Activated CD4-positive, CD25-positive, alpha-beta regulatory T cell treated with anti-CD3 and anti-CD28 coated beads, Interleukin-2, amount 50 U/mL, for 16 hours (primary cell): Measurements from ENCODE around the gene FOXD2.

Experiments used
- DNase-seq: peaks from one replicate; pipeline ENCODE4 v3.0.0-alpha.2; 2020; ENCODE audit warnings: low read depth, low spot score

Gene FOXD2

GRCh38 chr1:47437447-47438164, at the start of gene FOXD2:
Gene FOXD2, plus strand, starts transcription at chr1:47438044. Its CDS starts 92 bp downstream, at chr1:47438136.
- DNase-seq = peak; percentile 81

GRCh38 chr1:47388891-47389238, 49.0 kb upstream of the FOXD2 start:
- DNase-seq = no peak

GRCh38 chr1:47389731-47390130, 48.1 kb upstream of the FOXD2 start:
- no peak for DNase-seq

GRCh38 chr1:47390843-47391242, 47.0 kb upstream of the FOXD2 start:
- no peak for DNase-seq

- no peak for DNase-seq
Observed at GRCh38 chr1:47393141-47393540, 44.7 kb upstream of the FOXD2 start.

GRCh38 chr1:47395433-47395832, 42.4 kb upstream of the FOXD2 start:
- no peak for DNase-seq

- no peak for DNase-seq
Observed at GRCh38 chr1:47396671-47397196, 41.1 kb upstream of the FOXD2 start.

- DNase-seq = no peak
Observed at GRCh38 chr1:47399138-47399845, 38.6 kb upstream of the FOXD2 start.

- no peak for DNase-seq
Observed at GRCh38 chr1:47399846-47400155, 38.0 kb upstream of the FOXD2 start.

- no peak for DNase-seq
Observed at GRCh38 chr1:47401761-47402160, 36.1 kb upstream of the FOXD2 start.

GRCh38 chr1:47402591-47402990, 35.3 kb upstream of the FOXD2 start:
- no peak for DNase-seq

- DNase-seq = no peak
Observed at GRCh38 chr1:47403321-47403910, 34.4 kb upstream of the FOXD2 start.

GRCh38 chr1:47405697-47406096, 32.1 kb upstream of the FOXD2 start:
- no peak for DNase-seq

GRCh38 chr1:47406966-47407365, 30.9 kb upstream of the FOXD2 start:
- no peak for DNase-seq

GRCh38 chr1:47407481-47407880, 30.4 kb upstream of the FOXD2 start:
- DNase-seq = no peak

- DNase-seq = no peak
Observed at GRCh38 chr1:47409311-47410067, 28.4 kb upstream of the FOXD2 start.

GRCh38 chr1:47410068-47410455, 27.8 kb upstream of the FOXD2 start:
- no peak for DNase-seq

GRCh38 chr1:47411436-47411835, 26.4 kb upstream of the FOXD2 start:
- DNase-seq = no peak

GRCh38 chr1:47412437-47412836, 25.4 kb upstream of the FOXD2 start:
- no peak for DNase-seq

GRCh38 chr1:47415728-47416318, 22.0 kb upstream of the FOXD2 start, which contains the start of gene FOXE3:
Gene FOXE3, plus strand, starts transcription at chr1:47416285. Its CDS starts 31 bp downstream, at chr1:47416316.
- DNase-seq = no peak

GRCh38 chr1:47416319-47417169, 21.3 kb upstream of the FOXD2 start:
- no peak for DNase-seq
